ENCODE measurements around the gene RGS7.

GRCh38 chr1:241292973-241293372 is 64.0 kb downstream of the RGS7 start:
- TF ChIP-seq CTCF (IDR thresholded peaks at IDR 0.05) (no peak), POLR2A (IDR thresholded peaks at IDR 0.05) (no peak)

Data from body of pancreas (tissue), 4 donors.